ENCODE results near the gene TXNDC9.

- TF ChIP-seq TAF1 (conservative IDR thresholded peaks at IDR 0.05) (no peak), CTCF (IDR thresholded peaks at IDR 0.05; ENCODE audit: low read depth, low read length, missing input control) (no peak), EGR1 (IDR thresholded peaks at IDR 0.05; ENCODE audit: low read depth in 2 of 2) (no peak), YY1 (IDR thresholded peaks at IDR 0.05) (no peak), REST (IDR thresholded peaks at IDR 0.05) (no peak)
Observed at GRCh38 chr2:99354070-99354469, 17.9 kb upstream of the TXNDC9 start.

Measured in liver (tissue), 3 donors.